DMS53 treated with DMSO at 0.1 percent for 48 hours (cell line): ENCODE results near the gene CSF3R.

ENCODE experiments used
- DNase-seq: peaks from one replicate; lab custom pipeline; 2025; ENCODE audit not compliant: unreplicated experiment; lab: John Stamatoyannopoulos, UW

The CSF3R gene

GRCh38 chr1:36421649-36422048, 61.1 kb downstream of the CSF3R start:
- DNase-seq: no peak

GRCh38 chr1:36420836-36421317, 61.8 kb downstream of the CSF3R start:
- peak; percentile 66 for DNase-seq

- DNase-seq: no peak
Measured at GRCh38 chr1:36420409-36420808, 62.3 kb downstream of the CSF3R start.

GRCh38 chr1:36419569-36419968, 63.1 kb downstream of the CSF3R start:
- DNase-seq: no peak

- DNase-seq: peak; percentile 26
Measured at GRCh38 chr1:36419140-36419539, 63.6 kb downstream of the CSF3R start.

GRCh38 chr1:36417931-36418330, 64.8 kb downstream of the CSF3R start:
- no peak for DNase-seq
